T1000 (cell line): ENCODE data around the gene ELK3.

Source experiments
- DNase-seq: peaks from one replicate; lab custom pipeline; 2025; ENCODE audit warnings: mixed read lengths; lab: John Stamatoyannopoulos, UW

The ELK3 gene

GRCh38 chr12:96256672-96257361 is 62.6 kb downstream of the ELK3 start:
- DNase-seq: no peak

GRCh38 chr12:96257550-96258103 is 63.5 kb downstream of the ELK3 start:
- no peak for DNase-seq

DNA sequence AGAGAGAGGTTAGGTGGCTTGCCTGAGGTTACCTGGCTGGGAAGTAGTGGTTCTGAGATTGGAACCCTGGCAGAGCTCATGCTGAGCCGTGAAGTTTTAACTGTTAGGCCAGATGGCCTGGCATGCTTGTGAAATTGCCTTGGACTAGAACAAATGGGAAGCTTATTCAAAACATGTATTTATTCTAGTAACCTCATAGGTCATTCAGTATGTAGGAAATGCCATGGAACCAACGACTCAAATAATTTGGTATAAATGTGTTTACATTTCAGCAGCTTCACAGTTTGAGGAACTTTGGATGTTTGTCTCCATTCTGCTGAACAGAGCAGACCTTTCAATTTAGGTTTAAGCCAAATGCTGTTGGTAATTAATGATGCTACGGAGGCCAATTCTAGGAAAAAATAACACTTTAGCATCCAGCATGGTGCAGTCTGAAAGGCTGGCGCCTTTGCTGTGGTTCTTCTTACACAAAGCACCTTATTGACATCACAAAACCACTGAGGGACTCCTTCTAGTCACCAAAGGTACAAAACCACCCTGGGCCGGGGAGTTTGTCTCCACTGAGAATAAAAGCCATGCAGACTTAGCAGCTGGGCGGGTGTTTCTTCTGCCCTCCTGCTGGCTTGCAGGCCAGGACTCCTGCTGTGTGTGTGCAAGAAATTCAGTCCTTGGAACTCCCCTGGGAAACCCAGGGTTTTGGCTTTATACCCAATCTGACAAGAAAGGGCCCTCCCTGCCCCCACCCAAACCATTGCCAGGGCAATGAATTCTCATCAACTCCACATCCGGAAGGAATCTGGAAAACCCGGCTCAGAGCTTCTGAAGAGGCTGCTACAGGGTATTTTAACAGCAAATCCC is 64.2 kb downstream of the ELK3 start:
- no peak for DNase-seq

DNA sequence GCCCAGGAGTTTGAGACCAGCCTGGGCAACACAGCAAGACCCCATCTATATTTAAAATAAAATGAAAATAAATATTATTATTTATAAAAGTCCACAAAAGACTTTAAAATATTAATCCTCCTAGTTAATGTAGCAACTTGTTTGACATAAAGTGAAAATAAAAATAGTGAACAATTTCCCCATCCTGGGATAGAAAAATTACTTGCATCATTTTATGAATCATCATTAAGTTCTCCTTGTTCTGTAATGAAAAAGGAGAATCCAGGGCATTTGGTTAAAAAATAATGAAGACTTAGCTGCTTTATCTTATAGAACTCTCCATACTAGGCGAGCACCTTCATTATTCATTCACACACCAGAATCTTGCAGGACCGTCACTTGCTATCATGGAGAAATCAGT is 66.1 kb downstream of the ELK3 start:
- DNase-seq: no peak

DNA sequence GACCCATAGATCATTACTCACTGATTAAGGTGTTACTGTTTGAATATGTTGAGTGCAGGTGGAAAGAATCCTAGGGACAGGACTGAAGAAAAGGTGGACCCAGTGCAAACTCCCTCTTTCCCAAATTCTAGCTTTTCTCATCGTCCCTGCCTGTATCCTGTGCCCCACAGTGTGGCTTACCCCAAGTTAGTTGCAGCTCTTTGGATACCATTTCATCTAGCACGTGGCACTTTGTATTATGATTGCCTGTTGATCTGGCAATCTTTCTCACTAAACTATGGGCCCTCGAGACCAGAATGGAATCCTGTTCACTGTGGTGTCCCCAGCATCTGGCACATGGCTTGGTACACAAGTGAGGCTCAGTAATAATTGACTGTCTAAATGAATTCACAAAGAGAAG is 66.5 kb downstream of the ELK3 start:
- DNase-seq: no peak

- DNase-seq: no peak
These were observed 67.4 kb downstream of the ELK3 start for GRCh38 chr12:96261557-96261956.

DNA sequence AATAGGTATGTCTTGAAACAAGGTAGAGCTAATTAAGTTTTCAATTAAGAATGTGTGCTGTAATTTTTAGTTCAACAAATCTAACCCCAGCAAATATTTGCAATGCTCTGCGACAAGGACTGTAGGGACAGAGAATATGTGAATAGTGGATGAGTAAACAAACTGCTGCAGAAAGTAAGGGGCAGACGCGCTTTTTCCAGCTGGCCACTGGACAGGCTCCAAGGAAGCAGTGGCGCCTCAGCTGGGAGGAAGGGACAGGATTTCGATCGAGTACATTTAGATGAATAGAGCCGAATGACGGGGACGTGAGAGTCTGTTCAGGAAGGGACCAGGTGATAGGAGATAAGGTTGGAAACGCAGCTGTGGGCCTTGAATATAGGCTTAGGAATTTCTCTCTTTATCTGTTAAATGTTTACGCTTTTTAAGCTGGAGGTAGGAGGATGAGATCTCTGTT is 69.3 kb downstream of the ELK3 start:
- DNase-seq: no peak

DNA sequence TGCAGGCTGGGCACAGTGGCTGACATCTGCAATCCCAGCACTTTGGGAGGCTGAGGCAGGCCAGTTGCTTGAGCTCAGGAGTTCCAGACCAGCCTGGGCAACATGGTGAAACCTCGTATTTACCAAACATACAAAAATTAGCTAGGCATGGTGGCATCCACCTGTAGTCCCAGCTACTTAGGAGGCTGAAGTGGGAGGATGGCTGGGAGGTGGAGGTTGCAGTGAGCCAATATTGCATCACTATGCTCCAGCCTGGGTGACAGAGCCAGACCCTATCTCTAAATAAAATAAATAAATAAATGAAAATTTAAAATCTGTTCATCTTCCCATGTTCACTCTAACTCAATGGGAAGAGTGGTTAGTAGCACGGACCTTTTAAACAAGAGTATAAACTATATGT is 71.2 kb downstream of the ELK3 start:
- DNase-seq: no peak

GRCh38 chr12:96265836-96266235 is 71.7 kb downstream of the ELK3 start:
- DNase-seq: no peak

GRCh38 chr12:96266238-96266637 is 72.1 kb downstream of the ELK3 start:
- DNase-seq: no peak

GRCh38 chr12:96271469-96272199 is 77.5 kb downstream of the ELK3 start:
- no peak for DNase-seq

DNA sequence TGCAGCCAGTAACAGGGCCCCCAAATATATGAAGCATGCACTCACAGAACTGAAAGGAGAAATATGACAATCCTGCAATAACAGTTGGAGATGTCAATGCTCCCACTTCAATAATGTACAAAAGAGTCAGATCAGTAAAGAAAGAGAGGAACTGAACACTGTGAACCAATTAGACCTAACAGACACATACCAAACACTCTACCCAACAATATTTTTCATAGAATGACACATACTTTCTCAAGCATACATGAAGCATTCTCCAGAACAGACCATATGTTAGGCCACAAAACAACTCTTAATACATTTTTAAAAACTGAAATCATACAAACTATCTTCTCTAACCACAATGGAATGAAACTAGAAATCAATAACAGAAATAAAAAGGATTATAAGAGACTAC is 80.2 kb downstream of the ELK3 start:
- DNase-seq: no peak

DNA sequence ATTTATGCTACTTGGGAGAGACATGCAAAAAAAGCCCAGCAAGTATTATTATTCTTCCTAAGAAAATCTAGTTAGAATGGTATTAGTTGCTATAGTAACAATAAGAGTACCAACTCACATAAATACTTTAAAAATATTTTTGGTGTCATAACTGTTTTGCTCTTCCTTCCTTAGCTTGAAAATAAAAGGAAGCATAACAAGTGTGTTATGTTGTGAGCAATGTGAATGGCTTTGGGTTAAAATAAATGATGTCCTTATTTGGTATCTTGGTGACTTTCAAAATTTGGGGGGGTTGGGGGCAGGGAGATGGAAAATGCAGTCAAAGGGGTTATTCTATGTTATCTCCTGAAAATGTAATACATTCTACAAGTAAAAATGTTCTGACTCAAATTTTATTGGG is 91.0 kb downstream of the ELK3 start:
- DNase-seq: no peak

GRCh38 chr12:96289067-96289466 is 94.9 kb downstream of the ELK3 start:
- DNase-seq: no peak

DNA sequence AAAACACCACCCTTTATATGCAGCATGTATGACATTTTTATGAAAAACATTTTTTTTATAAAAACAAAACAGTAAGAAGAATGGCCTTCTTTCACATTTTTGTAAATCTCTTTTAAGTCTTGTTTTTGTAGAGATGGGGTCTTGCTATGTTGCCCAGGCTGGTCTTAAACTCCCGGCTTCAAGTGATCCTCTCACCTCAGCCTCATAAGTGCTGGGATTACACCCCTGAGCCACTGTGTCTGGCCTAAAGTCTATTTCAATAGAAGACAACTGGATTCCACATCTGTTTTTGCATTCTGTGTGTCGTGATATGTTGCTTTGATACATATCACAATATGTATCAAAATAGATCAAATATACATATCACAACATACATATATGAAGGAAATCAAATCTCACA is 98.9 kb downstream of the ELK3 start:
- no peak for DNase-seq

- DNase-seq: no peak
These were observed 100.7 kb downstream of the ELK3 start for GRCh38 chr12:96294831-96295230.

GRCh38 chr12:96295532-96296160 is 101.5 kb downstream of the ELK3 start:
- no peak for DNase-seq

DNA sequence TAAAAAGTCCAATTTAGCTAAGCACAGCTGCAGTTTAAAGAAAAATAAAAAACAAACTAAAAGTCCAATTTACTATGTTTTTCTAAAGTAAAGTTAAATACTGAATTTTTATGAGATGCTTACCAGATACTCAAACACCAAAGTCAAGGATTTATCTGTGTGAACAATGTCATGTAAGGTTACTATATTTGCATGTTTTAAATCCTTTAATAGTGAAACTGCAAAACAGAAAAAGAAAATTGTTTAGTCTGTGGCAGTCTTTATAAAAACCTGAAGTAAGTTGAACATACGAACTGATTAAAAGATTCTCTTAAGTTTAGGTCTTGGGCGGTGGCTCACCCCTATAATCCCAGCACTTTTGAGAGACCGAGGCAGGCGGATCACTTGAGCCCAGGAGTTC is 103.3 kb downstream of the ELK3 start:
- DNase-seq: no peak

GRCh38 chr12:96300064-96300463 is 105.9 kb downstream of the ELK3 start:
- DNase-seq: no peak

GRCh38 chr12:96301732-96302131 is 107.6 kb downstream of the ELK3 start:
- DNase-seq: no peak

DNA sequence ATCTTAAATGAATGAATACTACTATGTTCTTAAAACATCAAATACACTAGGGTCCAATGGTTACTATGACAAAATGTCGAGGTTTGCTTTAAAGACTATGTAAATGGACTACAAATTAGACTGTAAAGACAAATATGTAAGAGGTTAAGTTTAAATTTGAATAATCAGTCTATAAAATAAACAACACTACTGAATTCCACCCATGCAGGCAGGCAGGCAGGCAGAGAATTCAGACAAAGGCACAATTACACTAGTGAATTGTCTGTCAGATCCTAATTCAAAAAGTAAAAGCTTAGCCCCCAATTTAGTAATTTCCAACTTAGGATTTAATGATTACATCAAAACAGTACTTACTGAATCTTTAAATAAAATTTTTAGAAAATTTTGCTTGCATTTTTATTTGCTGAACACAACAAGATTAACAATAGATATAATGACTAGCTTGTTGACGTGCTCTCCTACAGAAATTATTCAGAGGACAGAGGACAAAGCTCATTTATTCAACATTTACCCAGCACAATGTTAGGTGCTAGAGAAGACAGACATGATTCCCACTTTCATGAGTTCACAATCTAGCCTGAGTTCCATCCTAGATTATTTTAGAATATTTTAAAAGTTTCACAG is 108.6 kb downstream of the ELK3 start:
- no peak for DNase-seq

DNA sequence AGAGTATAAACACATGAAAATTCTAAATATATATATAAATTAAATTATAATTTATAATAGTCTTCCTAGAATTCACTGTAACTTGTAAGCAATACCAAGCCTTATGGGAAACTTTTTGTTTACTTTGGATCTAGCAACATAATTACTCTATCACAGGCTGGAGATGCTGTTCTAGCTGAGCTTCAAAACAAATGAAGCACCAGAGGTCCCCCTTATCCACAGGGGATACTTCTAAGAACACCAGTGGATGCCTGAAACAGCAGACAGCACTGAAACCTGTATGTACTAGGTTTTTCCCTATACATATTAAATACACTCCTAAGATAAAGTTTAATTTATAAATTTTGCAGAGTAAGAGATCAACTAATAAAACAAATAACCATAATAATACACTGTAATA is 109.5 kb downstream of the ELK3 start:
- DNase-seq: no peak
